SK-N-MC (cell line): Measurements from ENCODE around the gene CCDC32.

Experiments
- EZH2 ChIP-seq: fragments of 200-600 bp; sonication (generic); IDR thresholded peaks from one replicate; pipeline ENCODE4 v1.6.1; 2017; ENCODE audit warnings: antibody characterized with exemption
- FOXP2 ChIP-seq: optimal IDR thresholded peaks from 2 replicates; pipeline ENCODE3; 2011; ENCODE audit warnings: mild to moderate bottlenecking, moderate library complexity; ENCODE audit not compliant: insufficient read depth; ENCODE audit errors: extremely low read length, control extremely low read depth
- POLR2AphosphoS5 ChIP-seq: IDR thresholded peaks from 2 replicates; pipeline ENCODE4 v1.6.1; 2012; ENCODE audit warnings: mild to moderate bottlenecking, low read depth, low read length, borderline replicate concordance

DNA sequence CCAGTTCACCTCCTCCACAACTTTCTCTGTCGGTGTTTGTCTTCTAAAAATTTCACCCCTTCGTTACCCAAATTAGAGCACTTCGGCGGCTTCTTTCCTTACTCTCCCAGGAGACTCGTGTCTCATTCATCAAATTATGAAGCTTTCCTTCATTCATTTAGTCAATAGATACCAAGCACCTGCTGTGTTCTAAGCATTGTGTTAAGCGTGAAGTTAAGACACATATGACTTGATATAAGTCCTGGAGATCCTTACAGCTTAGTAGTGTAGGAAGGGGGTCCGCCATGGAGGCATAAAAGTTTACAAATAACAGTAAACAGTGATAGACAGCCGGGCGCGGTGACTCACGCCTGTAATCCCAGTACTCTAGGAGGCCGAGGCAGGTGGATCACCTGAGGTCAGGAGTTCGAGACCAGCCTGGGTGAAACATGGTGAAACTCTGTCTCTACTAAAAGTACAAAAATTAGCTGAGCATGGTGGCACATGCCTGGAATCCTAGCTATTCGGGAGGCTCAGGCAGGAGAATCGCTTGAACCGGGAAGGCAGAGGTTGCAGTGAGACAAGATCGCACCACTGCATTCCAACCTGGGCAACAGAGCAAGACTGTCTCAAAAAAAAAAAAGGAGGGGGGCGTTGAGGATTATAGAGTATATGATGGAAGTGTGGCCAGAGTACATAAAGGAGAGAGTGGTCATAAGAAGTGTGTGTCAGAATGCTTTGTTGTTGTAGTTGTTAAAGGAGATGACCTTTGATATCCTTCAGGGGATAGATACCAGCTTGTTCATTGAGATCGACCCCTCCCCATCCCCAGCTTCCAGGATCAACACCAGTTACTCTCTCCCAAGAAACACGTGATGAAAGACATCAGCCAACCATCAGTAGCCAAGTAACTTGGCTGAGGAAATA is 744 bp upstream of the CCDC32 start:
- TF ChIP-seq EZH2 (no peak), POLR2AphosphoS5 (no peak), FOXP2 (no peak)
